Tongue (tissue), 2 donors: ENCODE data around the gene ERMN. TPM values are rescaled to one million over a fixed set of nuclear protein-coding genes. Genes with fewer than 3 reads are reported as not detected.
"Not testable (repeated sequence)": the region's sequence is repeated elsewhere in the genome, so short reads cannot be mapped to it uniquely, and the experiment has no call there.

Source experiments
- DNase-seq: peaks from one replicate; pipeline ENCODE4 v3.0.0-alpha.2; 2015
- total RNA-seq: library from RNA; depleted of rRNA; stranded (reverse); fragments of >200 nt; gene quantifications from one replicate; pipeline ENCODE4 v1.2.3, GENCODE V29; 2014

The ERMN gene
- total RNA-seq, 1 donor from 2014 or later, result not detected

DNA sequence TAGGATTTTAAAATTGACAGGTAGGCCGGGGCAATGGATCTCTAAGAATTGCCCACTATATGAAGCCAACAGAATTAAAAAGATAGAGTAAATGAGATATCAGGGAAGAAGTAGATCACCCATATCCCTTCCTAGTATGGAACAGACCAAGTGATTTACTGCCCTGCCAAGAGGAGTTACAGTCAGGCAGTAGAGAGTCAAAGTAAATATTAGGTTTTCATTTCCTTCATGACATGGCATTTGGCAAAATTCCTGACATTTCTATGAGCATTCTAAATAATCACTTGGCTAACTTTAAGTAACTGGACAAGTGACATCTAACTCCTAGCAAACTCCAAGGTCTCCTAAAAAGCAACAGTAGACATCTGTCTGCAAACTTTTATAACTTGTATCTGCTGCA, 34.6 kb downstream of the ERMN start:
- DNase-seq, result no peak

- no peak for DNase-seq
These were observed 35.1 kb downstream of the ERMN start for GRCh38 chr2:157290525-157290924.

GRCh38 chr2:157287160-157287559, 38.5 kb downstream of the ERMN start:
- no peak for DNase-seq

- no peak for DNase-seq
These were observed 42.2 kb downstream of the ERMN start for GRCh38 chr2:157283468-157283867.

DNA sequence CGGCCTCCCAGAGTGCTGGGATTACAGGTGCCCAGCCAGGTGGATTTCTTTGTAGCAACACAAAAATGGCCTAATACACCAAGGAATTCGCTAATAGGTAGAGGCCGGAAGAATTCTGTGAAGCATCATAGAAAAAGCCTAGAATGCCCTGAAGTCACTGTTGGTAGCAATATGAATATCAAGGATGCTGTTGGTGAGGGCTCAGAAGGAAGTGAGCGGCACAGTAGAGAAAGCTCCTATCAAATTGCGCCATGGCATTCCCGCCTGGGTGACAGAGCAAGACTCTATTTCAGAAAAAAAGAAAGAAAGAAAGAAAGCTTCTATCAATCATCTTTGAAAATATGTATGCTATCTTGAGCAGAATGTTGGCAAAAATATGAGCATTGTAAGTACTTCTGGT, 44.3 kb downstream of the ERMN start:
- DNase-seq, result no peak

- not testable (repeated sequence) for DNase-seq
These were observed 46.3 kb downstream of the ERMN start for GRCh38 chr2:157279311-157279710.

GRCh38 chr2:157271590-157272203, 53.9 kb downstream of the ERMN start:
- DNase-seq, result no peak

DNA sequence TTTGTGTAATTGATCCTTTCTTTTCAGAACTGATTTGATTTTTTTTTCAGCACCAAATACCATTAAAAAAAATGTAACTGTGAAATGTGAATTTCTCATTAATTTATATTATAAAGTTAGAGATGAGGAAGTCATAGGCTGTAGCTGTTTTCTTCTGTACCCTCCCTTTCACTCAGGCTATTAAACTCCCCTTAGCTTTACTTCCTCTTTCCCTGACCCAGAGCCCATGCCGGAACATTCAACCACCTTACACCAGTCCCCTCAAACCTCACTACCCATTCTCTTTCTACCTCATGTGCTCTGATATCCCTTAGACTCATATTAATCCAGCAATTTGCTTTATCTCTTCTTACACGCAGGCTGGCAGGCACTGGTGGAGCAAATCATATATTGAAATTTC, 55.7 kb downstream of the ERMN start:
- no peak for DNase-seq

- DNase-seq, result no peak
These were observed 56.6 kb downstream of the ERMN start for GRCh38 chr2:157269060-157269459.

Other genes starting within 250 kb of the ERMN start
- 19.2 TPM for gene GALNT5, start 68.1 kb downstream of the ERMN start, total RNA-seq
- gene CYTIP, start 118.3 kb upstream of the ERMN start, total RNA-seq, result 1.7 TPM